Thoracic aorta (tissue), 2 donors: ENCODE results near the gene AP5S1. TPM values are rescaled to one million over a fixed set of nuclear protein-coding genes. Genes with fewer than 3 reads are reported as not detected.

Source experiments
- ATAC-seq: fragments of 150-250 bp; one replicate; pipeline ENCODE4 v1.8.0; 2017; ENCODE audit warnings: low read depth; ENCODE audit not compliant: insufficient number of reproducible peaks, low FRiP score
- DNase-seq: peaks from one replicate; pipeline ENCODE4 v3.0.0-alpha.2; 2020; ENCODE audit warnings: low spot score
- H3K27ac ChIP-seq, 2 donors: fragments of 200-600 bp; sonication (generic); 1 replicate in 1 of 2; 2 replicates in 1 of 2; pipeline ENCODE4 v1.5.1; 2016; ENCODE audit warnings: mild to moderate bottlenecking in 2 of 2, moderate library complexity in 2 of 2
- H3K27me3 ChIP-seq: fragments of 200-600 bp; sonication (generic); replicated peaks from 2 replicates; pipeline ENCODE4 v1.6.0; 2016; ENCODE audit warnings: mild to moderate bottlenecking; ENCODE audit not compliant: insufficient read depth
- H3K36me3 ChIP-seq: fragments of 200-600 bp; sonication (generic); one replicate; pipeline ENCODE4 v1.5.1; 2016
- H3K4me1 ChIP-seq, 2 donors: fragments of 200-600 bp; sonication (generic); 1 replicate in 1 of 2; 2 replicates in 1 of 2; pipeline versions ENCODE4 v1.5.1 to v1.6.0; 2016; ENCODE audit warnings: low read depth in 2 of 2, mild to moderate bottlenecking in 1 of 2; ENCODE audit not compliant: control insufficient read depth in 1 of 2
- H3K4me3 ChIP-seq: fragments of 200-600 bp; sonication (generic); 2 replicates; pipeline ENCODE4 v1.5.1; 2016; ENCODE audit warnings: mild to moderate bottlenecking
- H3K9me3 ChIP-seq: fragments of 200-600 bp; sonication (generic); 2 replicates; pipeline ENCODE4 v1.5.1; 2016
- total RNA-seq, 2 donors: library from RNA; depleted of rRNA; stranded (reverse); fragments of >200 nt; gene quantifications; one replicate each; pipeline versions ENCODE4 v1.1.0 to v1.2.3, GENCODE V29; 2016
- TF ChIP-seq, protein P1 (sequence below): fragments of 200-600 bp; sonication (generic); IDR thresholded peaks from one replicate; pipeline ENCODE4 v1.5.1; 2019; ENCODE audit warnings: antibody characterized with exemption

Gene AP5S1
- total RNA-seq, 2 donors from 2014 or later, result 12.3 to 18.0 TPM

DNA sequence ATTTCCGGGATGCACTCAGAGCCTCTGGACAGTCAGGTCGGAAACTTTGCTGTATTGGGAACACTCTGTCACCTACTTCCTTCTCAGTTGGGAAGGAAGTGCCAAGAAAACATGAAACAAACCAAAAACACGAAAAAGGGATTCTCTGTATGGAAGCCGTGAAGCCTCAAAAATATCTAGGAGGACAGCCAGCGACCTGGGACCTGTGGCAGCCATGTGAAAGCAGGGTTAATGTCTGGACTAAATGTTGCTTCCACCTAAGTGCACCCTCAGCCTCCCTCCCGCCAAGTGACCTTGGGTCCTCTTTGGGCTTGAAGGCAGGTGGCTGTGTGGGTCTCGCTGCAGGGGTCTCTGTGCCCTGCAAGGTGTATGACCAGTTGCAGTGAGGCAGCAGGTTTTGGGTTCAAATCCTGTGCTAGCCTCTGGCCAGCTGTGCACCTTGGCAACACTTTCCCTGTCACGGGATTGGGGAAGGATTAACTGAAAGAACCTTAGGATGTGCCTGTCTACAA lies 27.1 kb downstream of the AP5S1 start:
- Histone ChIP-seq H3K9me3 (no peaks in the 10 kb centered on the region), H3K27me3 (no peaks in the 10 kb centered on the region), H3K36me3 (no peaks in the 10 kb centered on the region), H3K4me1 (peaks cover 5 to 17% of the 10 kb centered on the region in 2 donors), H3K4me3 (peak overlapping the region; percentile 91), H3K27ac (peak overlapping the region; percentile 90 to 96)
- DNase-seq, result no peak
- ATAC-seq, result no peak
- TF ChIP-seq, protein P1, sequence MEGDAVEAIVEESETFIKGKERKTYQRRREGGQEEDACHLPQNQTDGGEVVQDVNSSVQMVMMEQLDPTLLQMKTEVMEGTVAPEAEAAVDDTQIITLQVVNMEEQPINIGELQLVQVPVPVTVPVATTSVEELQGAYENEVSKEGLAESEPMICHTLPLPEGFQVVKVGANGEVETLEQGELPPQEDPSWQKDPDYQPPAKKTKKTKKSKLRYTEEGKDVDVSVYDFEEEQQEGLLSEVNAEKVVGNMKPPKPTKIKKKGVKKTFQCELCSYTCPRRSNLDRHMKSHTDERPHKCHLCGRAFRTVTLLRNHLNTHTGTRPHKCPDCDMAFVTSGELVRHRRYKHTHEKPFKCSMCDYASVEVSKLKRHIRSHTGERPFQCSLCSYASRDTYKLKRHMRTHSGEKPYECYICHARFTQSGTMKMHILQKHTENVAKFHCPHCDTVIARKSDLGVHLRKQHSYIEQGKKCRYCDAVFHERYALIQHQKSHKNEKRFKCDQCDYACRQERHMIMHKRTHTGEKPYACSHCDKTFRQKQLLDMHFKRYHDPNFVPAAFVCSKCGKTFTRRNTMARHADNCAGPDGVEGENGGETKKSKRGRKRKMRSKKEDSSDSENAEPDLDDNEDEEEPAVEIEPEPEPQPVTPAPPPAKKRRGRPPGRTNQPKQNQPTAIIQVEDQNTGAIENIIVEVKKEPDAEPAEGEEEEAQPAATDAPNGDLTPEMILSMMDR, result no peak

DNA sequence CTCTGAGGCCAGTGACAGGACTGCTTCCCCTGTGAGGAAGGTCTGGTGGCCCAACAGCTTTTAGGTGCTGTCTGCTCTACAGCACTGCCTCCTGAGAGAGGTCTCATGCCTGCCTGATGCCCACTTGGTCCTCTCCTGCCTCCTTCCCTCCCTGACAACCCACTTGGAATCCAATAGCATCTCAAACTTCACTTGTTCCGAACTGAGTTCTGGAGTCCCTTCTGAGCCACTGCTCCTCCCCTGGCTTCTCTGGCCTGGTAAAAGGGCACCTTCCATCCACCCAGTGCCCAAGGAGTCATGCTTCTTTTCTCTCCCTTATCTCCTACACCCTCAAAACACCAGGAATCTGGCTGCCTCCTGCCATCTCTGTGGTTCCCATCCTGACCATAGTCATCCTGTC lies 28.2 kb downstream of the AP5S1 start:
- no peak for ATAC-seq

DNA sequence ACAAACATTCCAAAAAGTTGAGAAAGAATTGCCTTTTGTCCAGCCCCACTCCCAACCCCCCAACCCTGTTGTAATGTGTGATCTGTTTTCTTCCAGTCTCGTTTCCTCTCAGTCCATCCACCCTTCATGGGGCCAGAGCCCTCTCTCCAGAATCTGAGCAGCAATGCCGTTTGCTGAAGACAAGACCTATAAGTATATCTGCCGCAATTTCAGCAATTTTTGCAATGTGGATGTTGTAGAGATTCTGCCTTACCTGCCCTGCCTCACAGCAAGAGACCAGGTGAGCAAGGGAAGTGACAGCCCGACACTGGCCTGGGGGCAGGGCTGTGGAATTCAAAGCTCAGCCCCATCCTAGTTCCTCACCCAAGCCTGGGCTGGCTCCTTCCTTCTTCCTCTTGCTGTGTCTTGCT lies 34.1 kb downstream of the AP5S1 start:
- Histone ChIP-seq H3K36me3 (peaks cover 40% of the 10 kb centered on the region), H3K4me1 (no peaks in the 10 kb centered on the region)
- ATAC-seq, result no peak

More for the DNA sequence above, 28.2 kb downstream of the AP5S1 start:
- DNase-seq, result no peak
- H3K27ac ChIP-seq, result no peak overlapping the region
- TF ChIP-seq, protein P1, result no peak
- no peak overlapping the region for H3K4me3 ChIP-seq
- H3K9me3 ChIP-seq, result no peaks in the 10 kb centered on the region
- H3K4me1 ChIP-seq, result peaks cover 5 to 17% of the 10 kb centered on the region in 2 donors
- no peaks in the 10 kb centered on the region for H3K36me3 ChIP-seq
- no peaks in the 10 kb centered on the region for H3K27me3 ChIP-seq

DNA sequence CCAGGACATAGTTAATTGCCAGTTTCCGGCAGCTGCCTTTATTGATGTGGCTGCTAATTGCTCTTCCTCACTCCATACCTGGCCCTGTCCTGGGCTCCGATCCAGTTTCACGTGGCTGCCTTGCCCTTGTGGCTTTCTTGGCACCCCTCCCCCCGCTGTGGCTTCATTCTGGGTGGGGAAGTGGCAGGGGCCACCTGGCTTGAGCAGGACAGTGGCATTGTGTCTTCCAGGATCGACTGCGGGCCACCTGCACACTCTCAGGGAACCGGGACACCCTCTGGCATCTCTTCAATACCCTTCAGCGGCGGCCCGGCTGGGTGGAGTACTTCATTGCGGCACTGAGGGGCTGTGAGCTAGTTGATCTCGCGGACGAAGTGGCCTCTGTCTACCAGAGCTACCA lies 37.1 kb downstream of the AP5S1 start:
- Histone ChIP-seq H3K9me3 (no peaks in the 10 kb centered on the region), H3K4me1 (no peaks in the 10 kb centered on the region), H3K27me3 (no peaks in the 10 kb centered on the region), H3K27ac (no peak overlapping the region), H3K4me3 (no peak overlapping the region), H3K36me3 (peaks cover 69% of the 10 kb centered on the region)
- TF ChIP-seq, protein P1, result no peak
- ATAC-seq (no peak), DNase-seq (no peak)

More for the DNA sequence above, 34.1 kb downstream of the AP5S1 start:
- DNase-seq, result no peak
- Histone ChIP-seq H3K9me3 (no peaks in the 10 kb centered on the region), H3K27ac (no peak overlapping the region), H3K4me3 (no peak overlapping the region), H3K27me3 (no peaks in the 10 kb centered on the region)
- TF ChIP-seq, protein P1, result no peak

DNA sequence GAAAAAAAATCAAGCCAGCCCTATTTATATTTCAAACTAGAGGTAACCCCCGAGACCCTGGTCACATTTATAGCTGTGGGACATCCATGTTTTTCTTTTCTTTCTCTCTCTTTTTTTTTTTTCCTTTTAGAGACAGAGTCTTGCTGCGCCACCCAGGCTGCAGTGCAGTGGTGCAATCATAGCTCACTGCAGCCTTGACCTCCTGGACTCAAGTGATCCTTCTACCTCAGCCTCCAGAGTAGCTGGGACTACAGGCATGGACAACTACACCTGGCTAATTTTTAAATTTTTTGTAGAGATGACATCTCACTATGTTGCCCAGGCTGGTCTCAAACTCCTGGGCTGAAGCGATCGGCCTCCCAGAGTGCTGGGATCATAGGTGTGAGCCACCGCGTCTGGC lies 38.3 kb downstream of the AP5S1 start:
- Histone ChIP-seq H3K4me3 (no peak overlapping the region), H3K27ac (no peak overlapping the region), H3K4me1 (no peaks in the 10 kb centered on the region), H3K27me3 (no peaks in the 10 kb centered on the region), H3K9me3 (no peaks in the 10 kb centered on the region), H3K36me3 (peaks cover 82% of the 10 kb centered on the region)
- DNase-seq (no peak), ATAC-seq (no peak)
- TF ChIP-seq, protein P1, result no peak
